Measurements from ENCODE around the gene TEAD1.

GRCh38 chr11:12626616-12627015 lies 47.6 kb upstream of the TEAD1 start:
- TF ChIP-seq CTCF (IDR thresholded peaks at IDR 0.05) = no peak
- no peak for TF ChIP-seq ZFX (IDR thresholded peaks at IDR 0.05; ENCODE audit: borderline replicate concordance)

All from 22Rv1 (cell line).